Progenitor cell of endocrine pancreas (in vitro differentiated cells): Measurements from ENCODE around the gene CACNA2D2. TPM values are rescaled to one million over a fixed set of nuclear protein-coding genes. Genes with fewer than 3 reads are reported as not detected.

ENCODE experiments used
- DNase-seq: peaks from one replicate; pipeline ENCODE4 v3.0.0; 2021; ENCODE audit warnings: low spot score; ENCODE audit not compliant: unreplicated experiment
- H3K27ac Mint-ChIP-seq: 2 replicates; pipeline ENCODE4 v1.8.0; 2021; ENCODE audit warnings: mild to moderate bottlenecking, moderate library complexity, mixed read lengths
- H3K27me3 Mint-ChIP-seq: 2 replicates; pipeline ENCODE4 v1.8.0; 2021; ENCODE audit warnings: mixed read lengths
- H3K36me3 Mint-ChIP-seq: 2 replicates; pipeline ENCODE4 v1.8.0; 2022; ENCODE audit warnings: mixed read lengths; ENCODE audit not compliant: insufficient read depth
- H3K4me1 Mint-ChIP-seq: 2 replicates; pipeline ENCODE4 v1.8.0; 2021; ENCODE audit warnings: low read depth, mixed read lengths
- H3K4me3 Mint-ChIP-seq: 2 replicates; pipeline ENCODE4 v1.8.0; 2021; ENCODE audit warnings: low read depth, mild to moderate bottlenecking, moderate library complexity, mixed read lengths
- H3K9me3 Mint-ChIP-seq: 2 replicates; pipeline ENCODE4 v1.8.0; 2021; ENCODE audit warnings: low read depth, mixed read lengths
- CTCF ChIP-seq: fragments of 200-600 bp; sonication (generic); IDR thresholded peaks from one replicate; pipeline ENCODE4 v1.5.0; 2021; ENCODE audit warnings: antibody characterized with exemption, mild to moderate bottlenecking; ENCODE audit not compliant: unreplicated experiment
- total RNA-seq: library from RNA; stranded (reverse); gene quantifications from 2 replicates; pipeline ENCODE4 v1.2.1, GENCODE V29; 2021

CACNA2D2 gene
- total RNA-seq, 1 donor from 2014 or later, result 6.9 TPM

- peak overlapping the region; percentile 71 for H3K4me3 Mint-ChIP-seq
- peaks cover 6% of the 10 kb centered on the region for H3K27me3 Mint-ChIP-seq
- DNase-seq, result no peak
- H3K27ac Mint-ChIP-seq, result peak overlapping the region; percentile 74
- no peaks in the 10 kb centered on the region for H3K4me1 Mint-ChIP-seq
- no peaks in the 10 kb centered on the region for H3K9me3 Mint-ChIP-seq
- no peak for TF ChIP-seq CTCF
- no peaks in the 10 kb centered on the region for H3K36me3 Mint-ChIP-seq
Observed at GRCh38 chr3:50365842-50366220, 137.6 kb downstream of the CACNA2D2 start.

- TF ChIP-seq CTCF, result no peak
- Mint-ChIP-seq H3K4me3 (peak overlapping the region; percentile 76), H3K4me1 (no peaks in the 10 kb centered on the region), H3K36me3 (no peaks in the 10 kb centered on the region), H3K27ac (peak overlapping the region; percentile 74), H3K9me3 (no peaks in the 10 kb centered on the region), H3K27me3 (peaks cover 4% of the 10 kb centered on the region)
- peak; percentile 87 for DNase-seq
Observed at GRCh38 chr3:50365080-50365841, 138.2 kb downstream of the CACNA2D2 start.

- Mint-ChIP-seq H3K9me3 (no peaks in the 10 kb centered on the region), H3K36me3 (no peaks in the 10 kb centered on the region)
Observed at GRCh38 chr3:50364573-50365079, 138.8 kb downstream of the CACNA2D2 start.

GRCh38 chr3:50359760-50360110 lies 143.7 kb downstream of the CACNA2D2 start:
- no peak for DNase-seq
- Mint-ChIP-seq H3K4me1 (peaks cover 27% of the 10 kb centered on the region), H3K4me3 (peak overlapping the region; percentile 94), H3K36me3 (no peaks in the 10 kb centered on the region), H3K27me3 (no peaks in the 10 kb centered on the region), H3K27ac (no peak overlapping the region), H3K9me3 (no peaks in the 10 kb centered on the region)
- TF ChIP-seq CTCF, result no peak

More at GRCh38 chr3:50364573-50365079, 138.8 kb downstream of the CACNA2D2 start:
- TF ChIP-seq CTCF, result no peak
- H3K27ac Mint-ChIP-seq, result peak overlapping the region; percentile 62
- DNase-seq, result no peak
- peaks cover 2% of the 10 kb centered on the region for H3K4me1 Mint-ChIP-seq
- peak overlapping the region; percentile 76 for H3K4me3 Mint-ChIP-seq
- peaks cover 4% of the 10 kb centered on the region for H3K27me3 Mint-ChIP-seq

- H3K4me1 Mint-ChIP-seq, result peaks cover 27% of the 10 kb centered on the region
- no peaks in the 10 kb centered on the region for H3K27me3 Mint-ChIP-seq
- H3K27ac Mint-ChIP-seq, result peak within 1 kb of the TSS; percentile 96
- no peaks in the 10 kb centered on the region for H3K9me3 Mint-ChIP-seq
- H3K36me3 Mint-ChIP-seq, result peaks cover 2% of the 10 kb centered on the region
- no peak for TF ChIP-seq CTCF
- peak; percentile 88 for DNase-seq
- peak within 1 kb of the TSS; percentile 94 for H3K4me3 Mint-ChIP-seq
Observed at GRCh38 chr3:50358911-50359759, 144.3 kb downstream of the CACNA2D2 start, which contains the start of gene TMEM115. TSS of gene TMEM115 (minus strand) at chr3:50359521. CDS start at chr3:50359063, 458 bp downstream.
